ENCODE data around the gene SMIM13.

The SMIM13 gene

GRCh38 chr6:11093626-11094410 lies at the start of gene SMIM13:
Gene SMIM13 (plus strand): TSS chr6:11093834. CDS start chr6:11094314, 480 bp downstream.
- DNase-seq (ENCODE audit: low read depth in 4 of 4, low spot score in 1 of 4) = peak; percentile 85 to 93 (median 88)

- no peak for DNase-seq (ENCODE audit: low read depth in 4 of 4, low spot score in 1 of 4)
Observed at GRCh38 chr6:11043961-11044711, 49.5 kb upstream of the SMIM13 start, which contains the start of gene ELOVL2. Gene ELOVL2 (minus strand): TSS chr6:11044305. CDS start chr6:11044230, 75 bp downstream.

GRCh38 chr6:11044712-11045167 lies 48.9 kb upstream of the SMIM13 start:
- DNase-seq (ENCODE audit: low read depth in 4 of 4, low spot score in 1 of 4) = no peak

GRCh38 chr6:11050731-11051130 lies 42.9 kb upstream of the SMIM13 start:
- DNase-seq (ENCODE audit: low read depth in 4 of 4, low spot score in 1 of 4) = no peak

- no peak for DNase-seq (ENCODE audit: low read depth in 4 of 4, low spot score in 1 of 4)
Observed at GRCh38 chr6:11053307-11053706, 40.3 kb upstream of the SMIM13 start.

GRCh38 chr6:11054722-11055121 lies 38.9 kb upstream of the SMIM13 start:
- no peak for DNase-seq (ENCODE audit: low read depth in 4 of 4, low spot score in 1 of 4)

GRCh38 chr6:11055127-11055627 lies 38.5 kb upstream of the SMIM13 start:
- no peak for DNase-seq (ENCODE audit: low read depth in 4 of 4, low spot score in 1 of 4)

- DNase-seq (ENCODE audit: low read depth in 4 of 4, low spot score in 1 of 4) = no peak
Observed at GRCh38 chr6:11056871-11057270, 36.8 kb upstream of the SMIM13 start.

GRCh38 chr6:11058406-11058805 lies 35.2 kb upstream of the SMIM13 start:
- no peak for DNase-seq (ENCODE audit: low read depth in 4 of 4, low spot score in 1 of 4)

- DNase-seq (ENCODE audit: low read depth in 4 of 4, low spot score in 1 of 4) = no peak
Observed at GRCh38 chr6:11062083-11062482, 31.6 kb upstream of the SMIM13 start.

- DNase-seq (ENCODE audit: low read depth in 4 of 4, low spot score in 1 of 4) = no peak
Observed at GRCh38 chr6:11062715-11063114, 30.9 kb upstream of the SMIM13 start.

- no peak for DNase-seq (ENCODE audit: low read depth in 4 of 4, low spot score in 1 of 4)
Observed at GRCh38 chr6:11064836-11065235, 28.8 kb upstream of the SMIM13 start.

- DNase-seq (ENCODE audit: low read depth in 4 of 4, low spot score in 1 of 4) = no peak
Observed at GRCh38 chr6:11065436-11066202, 28.0 kb upstream of the SMIM13 start.

- DNase-seq (ENCODE audit: low read depth in 4 of 4, low spot score in 1 of 4) = no peak
Observed at GRCh38 chr6:11066505-11067347, 26.9 kb upstream of the SMIM13 start.

- DNase-seq (ENCODE audit: low read depth in 4 of 4, low spot score in 1 of 4) = no peak
Observed at GRCh38 chr6:11067348-11067747, 26.3 kb upstream of the SMIM13 start.

GRCh38 chr6:11069760-11070159 lies 23.9 kb upstream of the SMIM13 start:
- no peak for DNase-seq (ENCODE audit: low read depth in 4 of 4, low spot score in 1 of 4)

- no peak for DNase-seq (ENCODE audit: low read depth in 4 of 4, low spot score in 1 of 4)
Observed at GRCh38 chr6:11072101-11072500, 21.5 kb upstream of the SMIM13 start.

- DNase-seq (ENCODE audit: low read depth in 4 of 4, low spot score in 1 of 4) = no peak
Observed at GRCh38 chr6:11076540-11076939, 17.1 kb upstream of the SMIM13 start.

GRCh38 chr6:11078266-11078665 lies 15.4 kb upstream of the SMIM13 start:
- DNase-seq (ENCODE audit: low read depth in 4 of 4, low spot score in 1 of 4) = no peak

- DNase-seq (ENCODE audit: low read depth in 4 of 4, low spot score in 1 of 4) = no peak
Observed at GRCh38 chr6:11080296-11080695, 13.3 kb upstream of the SMIM13 start.
